Karpas-422 (cell line): ENCODE measurements around the gene NFIL3. TPM values are rescaled to one million over a fixed set of nuclear protein-coding genes. Genes with fewer than 3 reads are reported as not detected.

Experiments
- DNase-seq: peaks from one replicate; pipeline ENCODE4 v3.0.0-alpha.2; 2015
- H2AFZ ChIP-seq: fragments of 200-600 bp; sonication (generic); 2 replicates; pipeline ENCODE4 v1.6.1; 2014; ENCODE audit warnings: antibody characterized with exemption, low read length, mixed read lengths
- H3K27ac ChIP-seq: fragments of 200-600 bp; sonication (generic); 2 replicates; pipeline ENCODE4 v1.5.1; 2014; ENCODE audit warnings: mild to moderate bottlenecking, low read length, moderate library complexity
- H3K27me3 ChIP-seq: fragments of 200-600 bp; sonication (generic); 2 replicates; pipeline ENCODE4 v1.6.1; 2014; ENCODE audit warnings: low read length, mixed read lengths
- H3K36me3 ChIP-seq: fragments of 200-600 bp; sonication (generic); 2 replicates; pipeline ENCODE4 v1.6.1; 2014; ENCODE audit warnings: low read length, mixed read lengths; ENCODE audit not compliant: insufficient read depth
- H3K4me1 ChIP-seq: fragments of 200-600 bp; sonication (generic); 2 replicates; pipeline ENCODE4 v1.6.1; 2014; ENCODE audit warnings: mild to moderate bottlenecking, low read length, mixed read lengths
- H3K4me2 ChIP-seq: fragments of 200-600 bp; sonication (generic); 2 replicates; pipeline ENCODE4 v1.6.1; 2014; ENCODE audit warnings: low read length, low read depth, mild to moderate bottlenecking; ENCODE audit not compliant: poor library complexity, severe bottlenecking
- H3K4me3 ChIP-seq: fragments of 200-600 bp; sonication (generic); 2 replicates; pipeline ENCODE4 v1.5.1; 2014; ENCODE audit warnings: mild to moderate bottlenecking, antibody characterized with exemption, low read length, mixed read lengths
- H3K79me2 ChIP-seq: fragments of 200-600 bp; sonication (generic); 2 replicates; pipeline ENCODE4 v1.6.1; 2014; ENCODE audit warnings: mild to moderate bottlenecking, low read length, mixed read lengths
- H3K9ac ChIP-seq: fragments of 200-600 bp; sonication (generic); 2 replicates; pipeline ENCODE4 v1.6.0; 2014; ENCODE audit warnings: low read length
- H3K9me2 ChIP-seq: fragments of 200-600 bp; sonication (generic), shearing (Covaris generic); replicated peaks from 2 replicates; pipeline ENCODE4 v1.6.0; 2014; ENCODE audit warnings: mild to moderate bottlenecking, low read length, moderate library complexity; ENCODE audit not compliant: insufficient read depth
- H3K9me3 ChIP-seq: fragments of 300-700, 200-600 bp; sonication (generic); 2 replicates; pipeline ENCODE4 v1.6.1; 2014; ENCODE audit warnings: low read length, mixed read lengths
- H4K20me1 ChIP-seq: fragments of 200-600 bp; sonication (generic); 2 replicates; pipeline ENCODE4 v1.6.1; 2014; ENCODE audit warnings: mild to moderate bottlenecking, antibody characterized with exemption, low read length, low read depth; ENCODE audit not compliant: insufficient read depth
- total RNA-seq: library from RNA; depleted of rRNA; stranded (reverse); fragments of >200 nt; shearing (Covaris generic); gene quantifications from 2 replicates; pipeline ENCODE4 v1.2.3, GENCODE V29; 2014; ENCODE audit warnings: low replicate concordance

The NFIL3 gene
- total RNA-seq, 1 experiment from 2014 or later: 4.1 TPM

- no peaks in the 10 kb centered on the region for H3K9me2 ChIP-seq
- DNase-seq: no peak
- no peak overlapping the region for H3K9ac ChIP-seq
- H3K9me3 ChIP-seq: no peaks in the 10 kb centered on the region
- H3K4me3 ChIP-seq: no peak overlapping the region
- H3K4me2 ChIP-seq: no peak overlapping the region
- H3K4me1 ChIP-seq: no peaks in the 10 kb centered on the region
- no peaks in the 10 kb centered on the region; the same call in 1 of the 2 replicates for H3K36me3 ChIP-seq
- no peak overlapping the region for H3K27ac ChIP-seq
- H4K20me1 ChIP-seq: peaks cover 21% of the 10 kb centered on the region
- H2AFZ ChIP-seq: no peak overlapping the region
- H3K79me2 ChIP-seq: no peaks in the 10 kb centered on the region
- H3K27me3 ChIP-seq: no peaks in the 10 kb centered on the region
Observed at GRCh38 chr9:91411096-91411771, 12.4 kb downstream of the NFIL3 start.

- DNase-seq: no peak
- Histone ChIP-seq H3K36me3 (no peaks in the 10 kb centered on the region; the same call in 1 of the 2 replicates), H3K4me1 (no peaks in the 10 kb centered on the region), H2AFZ (no peak overlapping the region), H4K20me1 (peaks cover 17% of the 10 kb centered on the region), H3K27me3 (no peaks in the 10 kb centered on the region), H3K4me3 (no peak overlapping the region), H3K4me2 (no peak overlapping the region), H3K9me2 (no peaks in the 10 kb centered on the region), H3K9me3 (no peaks in the 10 kb centered on the region), H3K27ac (no peak overlapping the region), H3K79me2 (no peaks in the 10 kb centered on the region), H3K9ac (no peak overlapping the region)
Observed at GRCh38 chr9:91410161-91410560, 13.5 kb downstream of the NFIL3 start.

GRCh38 chr9:91408475-91408874 is 15.2 kb downstream of the NFIL3 start:
- Histone ChIP-seq H3K9ac (no peak overlapping the region), H3K79me2 (no peaks in the 10 kb centered on the region), H4K20me1 (0 out of 2 replicates have a peak, but pooled peaks cover 5% of the 10 kb centered on the region), H3K27me3 (no peaks in the 10 kb centered on the region), H3K4me3 (no peak overlapping the region), H2AFZ (no peak overlapping the region), H3K27ac (no peak overlapping the region), H3K9me3 (no peaks in the 10 kb centered on the region), H3K4me1 (no peaks in the 10 kb centered on the region), H3K36me3 (no peaks in the 10 kb centered on the region; the same call in 1 of the 2 replicates), H3K4me2 (no peak overlapping the region), H3K9me2 (no peaks in the 10 kb centered on the region)
- no peak for DNase-seq

GRCh38 chr9:91407580-91408318 is 15.9 kb downstream of the NFIL3 start:
- H3K4me1 ChIP-seq: no peaks in the 10 kb centered on the region
- no peak overlapping the region for H3K9ac ChIP-seq
- no peaks in the 10 kb centered on the region for H3K27me3 ChIP-seq
- H4K20me1 ChIP-seq: 0 out of 2 replicates have a peak, but pooled peaks cover 3% of the 10 kb centered on the region
- H3K36me3 ChIP-seq: no peaks in the 10 kb centered on the region; the same call in 1 of the 2 replicates
- no peak overlapping the region for H3K4me2 ChIP-seq
- H3K9me2 ChIP-seq: no peaks in the 10 kb centered on the region
- no peak overlapping the region for H2AFZ ChIP-seq
- no peaks in the 10 kb centered on the region for H3K9me3 ChIP-seq
- no peak overlapping the region for H3K4me3 ChIP-seq
- no peak for DNase-seq
- H3K27ac ChIP-seq: no peak overlapping the region
- H3K79me2 ChIP-seq: no peaks in the 10 kb centered on the region

- no peak overlapping the region for H3K27ac ChIP-seq
- no peaks in the 10 kb centered on the region for H3K79me2 ChIP-seq
- no peaks in the 10 kb centered on the region for H3K9me2 ChIP-seq
- H3K4me2 ChIP-seq: no peak overlapping the region
- DNase-seq: no peak
- H4K20me1 ChIP-seq: 0 out of 2 replicates have a peak, but pooled peaks cover 3% of the 10 kb centered on the region
- no peaks in the 10 kb centered on the region; the same call in 1 of the 2 replicates for H3K36me3 ChIP-seq
- no peak overlapping the region for H3K9ac ChIP-seq
- no peak overlapping the region for H2AFZ ChIP-seq
- H3K27me3 ChIP-seq: no peaks in the 10 kb centered on the region
- H3K9me3 ChIP-seq: no peaks in the 10 kb centered on the region
- H3K4me3 ChIP-seq: no peak overlapping the region
- H3K4me1 ChIP-seq: no peaks in the 10 kb centered on the region
Observed at GRCh38 chr9:91405343-91406077, 18.1 kb downstream of the NFIL3 start.

- H3K9ac ChIP-seq: no peak overlapping the region
- H3K4me2 ChIP-seq: no peak overlapping the region
- no peak overlapping the region for H3K27ac ChIP-seq
- H4K20me1 ChIP-seq: no peaks in the 10 kb centered on the region
- no peaks in the 10 kb centered on the region for H3K27me3 ChIP-seq
- no peaks in the 10 kb centered on the region for H3K9me3 ChIP-seq
- no peaks in the 10 kb centered on the region for H3K4me1 ChIP-seq
- DNase-seq: no peak
- H3K4me3 ChIP-seq: no peak overlapping the region
- H3K9me2 ChIP-seq: no peaks in the 10 kb centered on the region
- H3K79me2 ChIP-seq: no peaks in the 10 kb centered on the region
- H3K36me3 ChIP-seq: no peaks in the 10 kb centered on the region
- H2AFZ ChIP-seq: no peak overlapping the region
Observed at GRCh38 chr9:91403665-91404543, 19.7 kb downstream of the NFIL3 start.

- no peak overlapping the region for H3K27ac ChIP-seq
- no peaks in the 10 kb centered on the region for H3K9me2 ChIP-seq
- DNase-seq: no peak
- H3K4me2 ChIP-seq: no peak overlapping the region
- H3K79me2 ChIP-seq: no peaks in the 10 kb centered on the region
- no peaks in the 10 kb centered on the region for H3K4me1 ChIP-seq
- no peaks in the 10 kb centered on the region for H3K36me3 ChIP-seq
- no peak overlapping the region for H2AFZ ChIP-seq
- H3K9ac ChIP-seq: no peak overlapping the region
- H3K9me3 ChIP-seq: no peaks in the 10 kb centered on the region
- no peaks in the 10 kb centered on the region for H3K27me3 ChIP-seq
- no peak overlapping the region for H3K4me3 ChIP-seq
- H4K20me1 ChIP-seq: no peaks in the 10 kb centered on the region
Observed at GRCh38 chr9:91398926-91399325, 24.7 kb downstream of the NFIL3 start.
